HG03196 (cell line): ENCODE measurements around the gene SLC7A6.
A peak's percentile ranks its signal among the peaks of the same experiment; 100 is the strongest.

ENCODE experiments used
- ATAC-seq: cut with Tn5 transposase; IDR thresholded peaks from one replicate; pipeline ENCODE4 v1.9.1; 2021; ENCODE audit not compliant: unreplicated experiment

Gene SLC7A6

DNA sequence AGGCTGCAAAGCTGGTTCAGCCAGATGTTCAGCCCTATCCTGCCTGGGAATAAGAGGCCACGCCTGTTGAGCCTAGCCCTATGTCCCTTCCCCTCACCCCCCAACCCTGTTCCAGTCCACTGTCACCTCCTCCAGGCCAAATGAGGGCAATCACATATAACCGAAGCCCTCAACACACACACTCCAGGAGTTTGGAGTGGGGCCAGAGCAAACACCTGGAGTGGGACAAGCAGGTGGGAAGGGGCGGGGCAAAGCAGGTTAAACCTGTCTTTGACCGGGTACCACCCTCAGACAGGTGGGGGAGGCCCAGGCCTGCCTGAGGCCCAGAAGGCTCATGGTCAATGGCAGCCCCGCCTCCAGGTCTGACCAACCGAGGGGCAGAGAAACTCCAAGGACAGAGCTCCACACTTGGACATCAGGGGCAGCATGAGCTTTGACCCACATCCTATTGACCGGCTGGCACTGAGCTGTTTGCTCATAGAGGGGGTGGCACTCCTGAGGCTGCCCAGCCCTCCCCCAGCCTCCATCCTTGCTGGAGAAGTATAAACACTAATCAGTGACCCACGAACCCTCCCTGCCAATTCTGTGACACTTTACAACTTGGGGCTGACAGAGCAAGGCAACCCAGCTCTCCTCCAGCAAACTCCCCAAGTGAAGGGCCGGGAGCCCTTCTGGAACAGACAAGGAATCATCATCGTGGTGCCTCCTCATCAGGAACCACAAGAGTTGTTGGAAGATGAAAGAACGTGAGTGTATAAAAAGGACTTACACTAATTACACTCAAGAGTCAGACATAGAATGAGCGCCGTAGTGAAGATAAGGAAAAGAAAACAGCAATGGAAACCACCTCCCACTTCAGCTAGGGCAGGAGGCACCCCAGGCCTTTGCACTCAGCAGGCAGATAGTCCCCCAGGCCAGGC is 29.9 kb upstream of the SLC7A6 start:
- ATAC-seq = no peak

- ATAC-seq = no peak
Observed at GRCh38 chr16:68235108-68235886, 29.0 kb upstream of the SLC7A6 start.

GRCh38 chr16:68235887-68236136 is 28.5 kb upstream of the SLC7A6 start, which contains the start of gene ESRP2:
TSS of gene ESRP2 (minus strand) at chr16:68236127. CDS start at chr16:68236045, 82 bp downstream.
- ATAC-seq = no peak

GRCh38 chr16:68236137-68236825 is 28.0 kb upstream of the SLC7A6 start:
- ATAC-seq = no peak

- ATAC-seq = no peak
Observed at GRCh38 chr16:68236826-68237242, 27.5 kb upstream of the SLC7A6 start.

- peak; percentile 82 for ATAC-seq
Observed at GRCh38 chr16:68237243-68238028, 26.9 kb upstream of the SLC7A6 start.

GRCh38 chr16:68238029-68238345 is 26.3 kb upstream of the SLC7A6 start:
- ATAC-seq = no peak

GRCh38 chr16:68242085-68242484 is 22.2 kb upstream of the SLC7A6 start:
- ATAC-seq = no peak

DNA sequence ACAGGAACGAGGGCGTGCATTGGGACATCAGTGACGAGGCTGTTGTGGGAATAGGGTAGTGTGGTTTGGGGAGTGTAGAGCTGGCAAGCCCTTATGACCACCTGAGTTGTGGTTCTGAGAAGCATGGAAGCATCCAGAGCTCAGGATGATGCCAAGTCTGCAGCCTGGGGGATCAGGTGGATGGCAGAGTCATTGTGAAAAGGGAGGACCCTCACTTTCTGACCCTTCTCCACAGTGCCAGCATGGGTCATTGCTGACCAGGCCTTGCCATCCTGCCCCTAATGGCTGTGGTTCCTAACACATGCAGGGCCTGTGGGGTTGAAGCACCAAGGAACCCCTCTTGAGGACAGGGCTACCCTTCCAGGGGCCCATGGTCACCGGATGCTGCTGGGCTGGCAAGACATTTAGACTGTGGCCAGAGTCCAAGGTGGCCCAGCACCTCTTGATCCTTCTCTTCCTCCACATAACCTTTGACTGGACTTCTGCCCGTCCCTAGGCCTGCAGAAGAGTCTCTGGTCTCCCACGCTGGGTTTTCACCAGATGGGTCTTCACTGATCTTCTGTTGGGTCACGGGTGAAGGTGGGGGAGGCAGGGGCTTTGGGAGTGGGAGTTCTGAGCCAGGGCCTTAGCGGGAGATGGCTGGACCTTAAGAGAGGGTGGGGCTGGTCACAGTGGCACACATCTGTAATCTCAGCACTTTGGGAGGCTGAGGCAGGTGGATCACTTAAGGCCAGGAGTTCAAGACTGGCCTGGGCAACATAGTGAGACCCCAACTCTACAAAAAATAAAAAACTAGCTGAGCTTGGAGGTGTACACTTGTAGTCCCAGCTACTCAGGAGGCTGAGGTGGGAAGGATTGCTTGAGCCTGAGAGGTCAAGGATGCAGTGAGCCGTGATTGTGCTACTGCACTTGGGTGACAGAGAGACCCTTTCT is 21.1 kb upstream of the SLC7A6 start:
- ATAC-seq = no peak

DNA sequence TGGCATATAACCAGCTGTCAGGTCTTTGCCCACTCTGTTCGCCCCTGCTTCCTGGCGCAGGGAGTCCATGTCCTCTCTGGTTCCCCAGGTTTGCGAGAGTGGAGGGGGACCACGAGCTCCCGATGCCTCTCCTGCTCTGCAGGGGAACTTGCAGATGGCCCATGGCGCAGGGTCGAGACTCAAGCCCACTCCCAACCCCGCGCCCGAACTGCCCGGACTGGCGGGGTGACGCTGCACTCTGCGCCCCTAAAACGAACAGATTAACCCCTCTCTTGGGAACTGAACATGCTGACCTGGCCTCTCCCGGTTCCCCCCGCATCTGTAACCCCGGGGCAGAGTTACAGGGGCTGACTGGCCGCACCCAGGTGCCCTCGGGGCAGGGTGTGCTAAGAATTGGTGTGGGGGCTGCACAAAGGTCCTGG is 19.8 kb upstream of the SLC7A6 start:
- ATAC-seq = peak; percentile 5

- peak; percentile 84 for ATAC-seq
Observed at GRCh38 chr16:68244903-68245853, 19.1 kb upstream of the SLC7A6 start, which contains the start of gene PLA2G15. TSS of gene PLA2G15 (plus strand) at chr16:68245373. CDS start at chr16:68245427, 54 bp downstream.

DNA sequence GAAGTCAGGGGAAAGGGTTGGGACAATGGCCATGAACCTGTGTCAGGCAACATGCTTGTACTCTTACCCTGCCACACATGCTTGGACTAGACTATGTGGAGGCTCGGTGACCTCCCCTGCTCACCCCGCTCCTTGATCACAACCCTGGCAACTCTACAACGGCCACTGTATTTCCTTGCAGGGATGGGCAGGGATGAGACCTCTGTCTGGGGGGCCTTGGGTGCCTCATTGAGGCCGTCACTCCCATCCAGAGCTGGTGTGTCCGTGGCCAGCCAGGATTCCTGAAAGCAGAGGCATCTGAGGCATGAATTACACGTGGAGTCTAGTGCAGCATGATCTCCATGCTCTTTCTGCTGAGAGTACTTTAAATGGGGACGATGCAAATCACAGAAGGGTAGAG is 18.2 kb upstream of the SLC7A6 start:
- no peak for ATAC-seq

DNA sequence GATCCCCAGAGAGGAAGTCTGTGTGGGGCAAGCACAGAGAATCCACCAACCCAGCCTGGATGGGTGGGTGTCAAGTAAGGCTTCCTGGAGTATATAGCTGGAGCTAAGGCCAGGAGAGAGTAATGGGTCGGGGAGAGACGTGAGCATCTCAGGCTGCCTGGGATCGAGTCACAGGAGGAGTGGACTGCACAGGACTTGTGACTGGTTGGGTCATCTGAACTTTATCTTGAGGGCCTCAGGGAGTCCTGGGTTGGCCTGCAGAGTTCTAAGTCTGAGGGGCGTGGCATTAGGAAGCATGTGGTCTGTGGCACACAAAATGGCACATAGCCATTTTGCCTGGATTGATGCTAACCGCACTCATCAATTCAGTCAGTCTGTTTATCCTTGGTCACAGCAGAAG is 17.7 kb upstream of the SLC7A6 start:
- ATAC-seq = no peak

- no peak for ATAC-seq
Observed at GRCh38 chr16:68247400-68247799, 16.9 kb upstream of the SLC7A6 start.

DNA sequence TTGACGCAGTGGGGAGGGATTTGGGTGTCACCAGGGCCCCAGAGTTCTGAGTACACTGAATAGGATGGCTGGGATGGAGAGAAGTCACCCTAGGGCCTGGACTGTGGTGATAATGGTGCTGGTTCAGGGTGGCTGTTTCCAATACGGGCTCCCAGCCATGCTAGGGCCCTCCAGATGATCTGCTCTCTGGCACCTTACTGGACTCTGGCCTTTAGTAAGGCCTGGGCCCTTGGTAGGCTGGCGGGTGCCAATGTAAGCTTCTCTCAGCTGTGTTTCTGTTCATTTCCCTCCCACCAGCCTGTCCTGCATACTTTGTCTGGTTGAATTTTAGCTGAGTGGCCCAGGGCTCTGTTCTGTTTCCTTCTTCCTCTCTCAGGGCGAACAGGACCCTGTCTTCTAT is 16.4 kb upstream of the SLC7A6 start:
- ATAC-seq = no peak

- no peak for ATAC-seq
Observed at GRCh38 chr16:68249371-68249770, 15.0 kb upstream of the SLC7A6 start.

DNA sequence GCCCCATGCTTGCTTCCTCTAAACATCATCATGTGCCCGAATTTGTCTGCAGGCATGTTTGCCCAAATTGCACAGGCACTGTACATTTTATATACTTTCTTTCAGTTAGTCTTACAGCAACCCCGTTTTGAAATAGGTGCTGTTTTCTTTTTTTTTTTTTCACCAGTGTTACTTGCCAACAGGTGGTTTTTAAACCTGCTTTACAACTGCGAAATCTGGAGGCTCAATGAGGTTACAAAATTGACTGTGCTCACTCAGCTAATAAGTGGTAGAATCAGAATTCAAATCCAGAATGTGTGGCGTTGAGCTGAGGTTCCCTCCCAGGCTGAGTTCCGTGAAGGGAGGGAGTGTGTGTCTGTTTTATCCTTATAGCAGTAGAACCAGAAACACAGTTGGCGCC is 13.4 kb upstream of the SLC7A6 start:
- ATAC-seq = no peak

- no peak for ATAC-seq
Observed at GRCh38 chr16:68251832-68252231, 12.5 kb upstream of the SLC7A6 start.

- no peak for ATAC-seq
Observed at GRCh38 chr16:68252383-68252782, 11.9 kb upstream of the SLC7A6 start.
